ENCODE results near the gene KIN. TPM values are rescaled to one million over a fixed set of nuclear protein-coding genes. Genes with fewer than 3 reads are reported as not detected.

The KIN gene
- total and polyA plus RNA-seq, 2 of the 4 experiments (the other 2 are of a cell fraction): 3.0 to 6.4 TPM

GRCh38 chr10:7794251-7795026 lies 6.6 kb upstream of the KIN start:
- Histone ChIP-seq H2BK120ac (ENCODE audit: low read depth, low read length) (no peak overlapping the region), H3K4ac (ENCODE audit: low read depth, low read length) (no peak overlapping the region), H3K79me1 (ENCODE audit: low read depth in 1 of 2, low read length in 2 of 2) (peaks cover 4 to 48% of the 10 kb centered on the region in 2 experiments; a peak in 3 of 4 replicates), H3K27me3 (ENCODE audit: control insufficient read depth, insufficient read depth, low read length) (no peaks in the 10 kb centered on the region), H3K9me3 (ENCODE audit: control insufficient read depth, insufficient read depth, low read length) (no peaks in the 10 kb centered on the region), H4K91ac (ENCODE audit: insufficient read depth, low read depth, low read length) (no peak overlapping the region), H2BK5ac (ENCODE audit: low read depth, low read length, poor library complexity, severe bottlenecking) (no peak overlapping the region), H3K56ac (ENCODE audit: extremely low read depth, insufficient read depth, low read length) (no peak overlapping the region), H2AK9ac (replicated peaks; ENCODE audit: low read depth, low read length, poor library complexity) (no peak overlapping the region), H3K18ac (ENCODE audit: low read depth, low read length) (no peak overlapping the region), H4K8ac (ENCODE audit: low read depth in 2 of 2, low read length in 2 of 2) (no peak overlapping the region), H3K23ac (ENCODE audit: low read depth, low read length) (no peak overlapping the region; the same call in 1 of the 2 replicates), H4K5ac (ENCODE audit: low read depth, low read length) (no peak overlapping the region), H3K14ac (replicated peaks; ENCODE audit: low read depth, low read length) (no peak overlapping the region), H3K4me3 (ENCODE audit: insufficient read depth, low read depth, low read length) (no peak overlapping the region), H2BK15ac (ENCODE audit: low read depth, low read length) (no peak overlapping the region), H3K27ac (ENCODE audit: insufficient read depth, low read length) (no peak overlapping the region), H3K9me1 (ENCODE audit: insufficient read depth, low read length) (0 out of 2 replicates have a peak, but pooled peaks cover 6% of the 10 kb centered on the region), H4K20me1 (ENCODE audit: insufficient read depth, low read length) (peaks cover 46% of the 10 kb centered on the region), H2AK5ac (ENCODE audit: low read depth, low read length) (no peak overlapping the region), H3K9ac (ENCODE audit: low read depth, low read length) (no peak overlapping the region), H3K4me1 (ENCODE audit: control insufficient read depth, insufficient read depth, low read length) (peaks cover 10% of the 10 kb centered on the region), H2BK20ac (ENCODE audit: low read depth, low read length) (no peak overlapping the region), H3K36me3 (ENCODE audit: control insufficient read depth, insufficient read depth, low read length) (peaks cover 4% of the 10 kb centered on the region), H2AFZ (replicated peaks; ENCODE audit: low read length, poor library complexity) (no peak overlapping the region), H3K4me2 (ENCODE audit: low read depth, low read length) (no peak overlapping the region)
- ATAC-seq (ENCODE audit: low read depth) (no peak), DNase-seq (no peak)
- BruUV-seq (replicated peaks): no TSS peak
- dilution Hi-C loops (cut with HindIII; ENCODE audit: low sequenced_read_pairs, unreplicated experiment): no loop called here
- in situ Hi-C loops (cut with MboI; ENCODE audit: low sequenced_read_pairs): loop anchor here (25.0 kb wide), 1 partner anchor 1057 kb away; no protein-coding TSS in a partner anchor
- WGBS, 2 experiments (ENCODE audit: extremely low coverage in 2 of 2, insufficient read length in 1 of 2): no CpG with 5 or more reads among the region's 4 CpGs
- ChIA-PET CTCF (no interaction called here), POLR2A (ENCODE audit: unreplicated experiment) (no interaction called here)
- intact Hi-C loops (cut with micrococcal nuclease): no loop called here
- TF ChIP-seq CEBPB (IDR thresholded peaks at IDR 0.05; ENCODE audit: low read depth, low read length) (no peak), CHD1 (IDR thresholded peaks at IDR 0.05; ENCODE audit: low read depth, low read length) (no peak), MAZ (IDR thresholded peaks at IDR 0.05; ENCODE audit: borderline replicate concordance, low read depth, low read length) (no peak), FOS (IDR thresholded peaks at IDR 0.05; ENCODE audit: low read depth, low read length) (no peak), RCOR1 (IDR thresholded peaks at IDR 0.05; ENCODE audit: insufficient replicate concordance, low read length) (no peak), MXI1 (IDR thresholded peaks at IDR 0.05; ENCODE audit: borderline replicate concordance, low read depth, low read length) (no peak), RFX5 (IDR thresholded peaks at IDR 0.05; ENCODE audit: low read depth, low read length) (no peak), RAD21 (IDR thresholded peaks at IDR 0.05; ENCODE audit: low read length) (no peak), ELK1 (IDR thresholded peaks at IDR 0.05; ENCODE audit: borderline replicate concordance, low read depth, low read length) (no peak), MAFK (IDR thresholded peaks at IDR 0.05; ENCODE audit: low read depth, low read length) (no peak), BHLHE40 (IDR thresholded peaks at IDR 0.05; ENCODE audit: low read depth, low read length) (no peak), NFE2L2 (IDR thresholded peaks at IDR 0.05; ENCODE audit: low read depth, low read length) (no peak), SMC3 (IDR thresholded peaks at IDR 0.05; ENCODE audit: low read depth, low read length) (no peak), POLR2A (IDR thresholded peaks at IDR 0.05; ENCODE audit: low read depth, low read length) (no peak)
- TF ChIP-seq, protein P1, sequence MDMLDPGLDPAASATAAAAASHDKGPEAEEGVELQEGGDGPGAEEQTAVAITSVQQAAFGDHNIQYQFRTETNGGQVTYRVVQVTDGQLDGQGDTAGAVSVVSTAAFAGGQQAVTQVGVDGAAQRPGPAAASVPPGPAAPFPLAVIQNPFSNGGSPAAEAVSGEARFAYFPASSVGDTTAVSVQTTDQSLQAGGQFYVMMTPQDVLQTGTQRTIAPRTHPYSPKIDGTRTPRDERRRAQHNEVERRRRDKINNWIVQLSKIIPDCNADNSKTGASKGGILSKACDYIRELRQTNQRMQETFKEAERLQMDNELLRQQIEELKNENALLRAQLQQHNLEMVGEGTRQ (IDR thresholded peaks at IDR 0.05; ENCODE audit: low read depth, low read length): no peak

Measured in IMR-90 (cell line).